Erythroblast (primary cell): ENCODE data around the gene NFATC1.

Source experiments
- DNase-seq, 2 experiments: peaks; one replicate each; lab custom pipeline; 2025; lab: John Stamatoyannopoulos, UW
- GATA1 ChIP-seq: IDR thresholded peaks from 2 replicates; pipeline ENCODE4 v1.6.1; 2011; ENCODE audit warnings: low read depth, mild to moderate bottlenecking, control low read depth, low read length, moderate library complexity
- POLR2A ChIP-seq: IDR thresholded peaks from 2 replicates; pipeline ENCODE4 v1.6.1; 2011; ENCODE audit warnings: mild to moderate bottlenecking, low read length

NFATC1 gene

GRCh38 chr18:79522451-79523205, 126.9 kb downstream of the NFATC1 start:
- TF ChIP-seq POLR2A, result no peak
- DNase-seq, result no peak

GRCh38 chr18:79523206-79523735, 127.5 kb downstream of the NFATC1 start:
- no peak for DNase-seq
- TF ChIP-seq GATA1, result no peak
- no peak for TF ChIP-seq POLR2A

GRCh38 chr18:79523736-79524180, 128.0 kb downstream of the NFATC1 start:
- no peak for DNase-seq
- no peak for TF ChIP-seq GATA1
- peak; percentile 33 for TF ChIP-seq POLR2A

- no peak for TF ChIP-seq POLR2A
- no peak for TF ChIP-seq GATA1
- no peak for DNase-seq
These were observed 128.7 kb downstream of the NFATC1 start for GRCh38 chr18:79524181-79525078.

GRCh38 chr18:79525556-79526467, 130.1 kb downstream of the NFATC1 start:
- TF ChIP-seq POLR2A, result peak; percentile 22
- TF ChIP-seq GATA1, result no peak
- peak; percentile 75 to 78 for DNase-seq

- no peak for TF ChIP-seq POLR2A
- peak; percentile 33 for TF ChIP-seq GATA1
- peak; percentile 82 for DNase-seq
These were observed 131.0 kb downstream of the NFATC1 start for GRCh38 chr18:79526468-79527460.

GRCh38 chr18:79527656-79528315, 132.1 kb downstream of the NFATC1 start:
- DNase-seq, result no peak
- no peak for TF ChIP-seq GATA1
- peak; percentile 17 for TF ChIP-seq POLR2A

GRCh38 chr18:79528316-79528695, 132.6 kb downstream of the NFATC1 start:
- TF ChIP-seq GATA1 (no peak), POLR2A (no peak)
- DNase-seq, result no peak

- peak; percentile 79 to 90 for DNase-seq
- TF ChIP-seq GATA1, result no peak
- peak; percentile 29 for TF ChIP-seq POLR2A
These were observed 133.1 kb downstream of the NFATC1 start for GRCh38 chr18:79528846-79529245.

- no peak for TF ChIP-seq GATA1
- no peak for TF ChIP-seq POLR2A
- no peak for DNase-seq
These were observed 133.6 kb downstream of the NFATC1 start for GRCh38 chr18:79529296-79529695.

GRCh38 chr18:79529991-79530390, 134.3 kb downstream of the NFATC1 start:
- TF ChIP-seq GATA1 (no peak), POLR2A (no peak)

More at GRCh38 chr18:79529991-79530390, 134.3 kb downstream of the NFATC1 start:
- no peak for DNase-seq
